Mesenchymal stem cell (in vitro differentiated cells and primary cell): ENCODE measurements around the gene DSCAML1.

Experiments used
- DNase-seq: peaks from one replicate; pipeline ENCODE4 v3.0.0-alpha.2; 2013
- H2AFZ ChIP-seq: one replicate; pipeline ENCODE4 v1.6.1; 2013; ENCODE audit warnings: low read depth, mild to moderate bottlenecking, control low read depth, inconsistent platforms, low read length, moderate library complexity
- H2AK5ac ChIP-seq: 2 replicates; pipeline ENCODE4 v1.6.1; 2013; ENCODE audit warnings: low read length, moderate library complexity, mild to moderate bottlenecking, inconsistent platforms; ENCODE audit not compliant: severe bottlenecking
- H2BK120ac ChIP-seq: one replicate; pipeline ENCODE4 v1.6.1; 2013; ENCODE audit warnings: low read depth, mild to moderate bottlenecking, inconsistent platforms, low read length, moderate library complexity
- H2BK12ac ChIP-seq, 2 experiments: one replicate each; pipeline ENCODE4 v1.6.1; 2013; ENCODE audit warnings: inconsistent platforms in 2 of 2, low read length in 2 of 2, mild to moderate bottlenecking in 2 of 2, moderate library complexity in 2 of 2, control low read depth in 1 of 2
- H2BK15ac ChIP-seq: one replicate; pipeline ENCODE4 v1.6.1; 2013; ENCODE audit warnings: mild to moderate bottlenecking, low read depth, inconsistent platforms; ENCODE audit not compliant: poor library complexity, severe bottlenecking
- H2BK5ac ChIP-seq: 2 replicates; pipeline ENCODE4 v1.6.1; 2013; ENCODE audit warnings: low read depth, mild to moderate bottlenecking, low read length, control low read depth, inconsistent platforms; ENCODE audit not compliant: poor library complexity, severe bottlenecking
- H3K14ac ChIP-seq, 2 experiments: one replicate each; pipeline ENCODE4 v1.6.1; 2013; ENCODE audit warnings: inconsistent platforms in 2 of 2, low read length in 2 of 2, control low read depth in 1 of 2, mild to moderate bottlenecking in 1 of 2, moderate library complexity in 1 of 2
- H3K18ac ChIP-seq, 2 experiments: one replicate each; pipeline ENCODE4 v1.6.1; 2013; ENCODE audit warnings: inconsistent platforms in 2 of 2, low read length in 2 of 2, control low read depth in 1 of 2, low read depth in 1 of 2, mild to moderate bottlenecking in 1 of 2
- H3K23ac ChIP-seq, 2 experiments: one replicate each; pipeline ENCODE4 v1.6.1; 2013; ENCODE audit warnings: inconsistent platforms in 2 of 2, low read length in 2 of 2, mild to moderate bottlenecking in 2 of 2, moderate library complexity in 2 of 2, control low read depth in 1 of 2
- H3K27ac ChIP-seq: 2 replicates; pipeline ENCODE4 v1.5.1; 2013; ENCODE audit warnings: mild to moderate bottlenecking, moderate library complexity, low read length, control low read depth, inconsistent platforms; ENCODE audit not compliant: poor library complexity, severe bottlenecking
- H3K27me3 ChIP-seq, 2 experiments: 2 replicates each; pipeline versions ENCODE4 v1.6.1 to v1.7.0; 2013; ENCODE audit warnings: low read length in 2 of 2, mild to moderate bottlenecking in 2 of 2, moderate library complexity in 2 of 2, control low read depth in 1 of 2, inconsistent platforms in 1 of 2; ENCODE audit not compliant: control insufficient read depth in 1 of 2, insufficient read depth in 1 of 2
- H3K36me3 ChIP-seq, 2 experiments: 2 replicates each; pipeline versions ENCODE4 v1.6.1 to v1.7.0; 2013; ENCODE audit warnings: low read length in 2 of 2, control low read depth in 1 of 2, inconsistent platforms in 1 of 2, low read depth in 1 of 2, mild to moderate bottlenecking in 1 of 2; ENCODE audit not compliant: insufficient read depth in 2 of 2, control insufficient read depth in 1 of 2
- H3K4ac ChIP-seq, 2 experiments: one replicate each; pipeline ENCODE4 v1.6.1; 2013; ENCODE audit warnings: inconsistent platforms in 2 of 2, low read length in 2 of 2, mild to moderate bottlenecking in 2 of 2, moderate library complexity in 2 of 2, control low read depth in 1 of 2, low read depth in 1 of 2
- H3K4me1 ChIP-seq: 2 replicates; pipeline ENCODE4 v1.6.1; 2013; ENCODE audit warnings: low read depth, low read length, control low read depth; ENCODE audit not compliant: control insufficient read depth, insufficient read depth
- H3K4me2 ChIP-seq: 2 replicates; pipeline ENCODE4 v1.6.1; 2013; ENCODE audit warnings: low read length, mild to moderate bottlenecking, inconsistent platforms; ENCODE audit not compliant: poor library complexity, severe bottlenecking
- H3K4me3 ChIP-seq, 2 experiments: 2 replicates each; pipeline versions ENCODE4 v1.5.1 to v1.7.0; 2013; ENCODE audit warnings: low read length in 2 of 2, mild to moderate bottlenecking in 2 of 2, control low read depth in 1 of 2, low read depth in 1 of 2; ENCODE audit not compliant: insufficient read depth in 1 of 2
- H3K79me1 ChIP-seq: replicated peaks from 2 replicates; pipeline ENCODE4 v1.6.1; 2013; ENCODE audit warnings: mild to moderate bottlenecking, control low read depth, low read length, inconsistent platforms; ENCODE audit not compliant: poor library complexity, severe bottlenecking
- H3K9ac ChIP-seq: 2 replicates; pipeline ENCODE4 v1.7.0; 2013; ENCODE audit warnings: mild to moderate bottlenecking, low read length, moderate library complexity
- H3K9me3 ChIP-seq: 2 replicates; pipeline ENCODE4 v1.7.0; 2013; ENCODE audit warnings: mild to moderate bottlenecking, low read length; ENCODE audit not compliant: control insufficient read depth
- H4K8ac ChIP-seq: one replicate; pipeline ENCODE4 v1.6.1; 2013; ENCODE audit warnings: inconsistent platforms, mild to moderate bottlenecking, low read length, moderate library complexity
- H4K91ac ChIP-seq: one replicate; pipeline ENCODE4 v1.6.1; 2013; ENCODE audit warnings: mild to moderate bottlenecking, low read length, inconsistent platforms
- WGBS: methylation state at CpG from one replicate; pipeline ENCODE4 v1.1.7; 2013; ENCODE audit warnings: mixed read lengths; 5-methylcytosine and 5-hydroxymethylcytosine counted together

The DSCAML1 gene

DNA sequence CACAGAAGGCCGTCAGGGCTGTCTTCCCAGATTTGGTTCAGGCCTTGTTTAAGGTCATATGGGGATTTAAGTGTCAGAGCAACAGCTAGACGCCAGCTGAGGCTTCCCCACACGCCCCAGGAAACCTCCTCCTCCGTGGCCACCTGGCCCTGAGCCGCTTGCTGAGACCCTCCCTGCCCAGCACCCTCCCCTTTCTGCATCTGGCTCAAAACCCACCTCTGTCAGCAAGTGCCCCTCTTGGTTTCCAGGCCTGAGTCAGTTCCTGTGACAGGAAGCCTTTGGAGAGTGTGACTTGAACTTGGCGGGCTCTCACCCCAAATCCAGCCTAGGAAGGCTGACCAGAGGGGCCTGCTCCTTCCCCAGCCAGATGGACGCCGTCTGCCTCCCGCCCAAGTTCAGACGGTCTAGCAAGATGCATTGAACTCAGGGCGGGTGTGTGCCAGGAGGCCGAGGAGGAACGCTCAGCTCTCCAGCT, 27.0 kb upstream of the DSCAML1 start:
- WGBS, result 27% methylated on average over 13 of the region's 13 CpGs
- Histone ChIP-seq H2BK12ac (peak overlapping the region; percentile 18 to 89), H3K9me3 (no peaks in the 10 kb centered on the region), H4K8ac (peak overlapping the region; percentile 93), H2AK5ac (peak overlapping the region; percentile 65), H3K9ac (peak overlapping the region; percentile 1), H3K4me2 (peak overlapping the region; percentile 26), H3K23ac (no peak overlapping the region), H3K14ac (no peak overlapping the region), H3K36me3 (peaks cover 0 to 31% of the 10 kb centered on the region in 2 experiments), H2BK120ac (no peak overlapping the region), H2AFZ (peak overlapping the region; percentile 47), H3K18ac (peak overlapping the region; percentile 72 to 77), H3K4me3 (peak overlapping the region in 1 of 2 experiments; percentile 54), H3K4me1 (peaks cover 68% of the 10 kb centered on the region), H3K27me3 (peaks cover 0 to 40% of the 10 kb centered on the region in 2 experiments), H2BK5ac (peak overlapping the region; percentile 63), H4K91ac (peak overlapping the region; percentile 79), H2BK15ac (no peak overlapping the region), H3K79me1 (no peaks in the 10 kb centered on the region), H3K4ac (peak overlapping the region; percentile 39 to 52), H3K27ac (peak overlapping the region; percentile 94)
- peak; percentile 57 for DNase-seq

DNA sequence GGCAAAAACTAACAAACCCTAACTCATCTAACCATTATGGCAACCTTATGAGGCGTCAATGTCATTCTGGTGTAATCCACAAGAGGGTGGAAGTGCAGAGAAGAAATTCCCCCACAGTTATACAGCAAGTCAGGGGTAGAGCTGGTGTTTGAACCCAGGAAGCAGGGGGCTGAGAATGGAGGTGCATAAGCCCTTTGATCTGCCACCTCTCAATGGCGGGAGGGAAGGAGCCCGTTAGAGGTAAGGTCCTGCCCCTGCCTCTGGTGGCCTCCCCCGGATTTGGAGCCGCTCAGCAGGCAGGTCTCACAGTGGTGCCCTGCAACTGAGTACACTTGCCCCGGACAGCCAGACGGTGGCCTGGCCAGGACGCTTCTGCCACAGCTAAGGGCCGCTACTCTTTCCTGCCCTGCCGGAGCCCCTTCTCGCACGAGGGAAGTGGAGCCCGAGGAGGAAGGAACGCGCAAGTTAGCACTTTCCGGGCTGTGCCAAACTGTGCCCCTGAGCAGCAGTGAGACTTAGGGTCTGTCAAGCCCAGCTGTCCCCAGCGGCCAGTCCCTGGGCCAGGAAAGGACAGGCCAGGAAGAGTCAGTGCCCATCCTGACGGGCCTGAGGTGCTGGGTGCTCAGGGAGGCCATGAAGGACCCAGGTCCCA, 26.4 kb upstream of the DSCAML1 start:
- peak overlapping the region in 1 of 2 experiments; percentile 54 for H3K4me3 ChIP-seq
- H2BK12ac ChIP-seq, result peak overlapping the region; percentile 0 to 66
- H2AK5ac ChIP-seq, result peak overlapping the region; percentile 65
- H3K23ac ChIP-seq, result no peak overlapping the region
- peak overlapping the region; percentile 30 for H3K4me2 ChIP-seq
- H3K79me1 ChIP-seq, result no peaks in the 10 kb centered on the region
- H3K27ac ChIP-seq, result peak overlapping the region; percentile 94
- H3K14ac ChIP-seq, result no peak overlapping the region
- peak overlapping the region; percentile 63 for H2BK5ac ChIP-seq
- no peaks in the 10 kb centered on the region for H3K9me3 ChIP-seq
- H2BK15ac ChIP-seq, result no peak overlapping the region
- H4K91ac ChIP-seq, result peak overlapping the region; percentile 79
- no peak overlapping the region for H2BK120ac ChIP-seq
- H3K9ac ChIP-seq, result no peak overlapping the region
- peaks cover 68% of the 10 kb centered on the region for H3K4me1 ChIP-seq
- 64% methylated on average over 17 of the region's 18 CpGs for WGBS
- peak overlapping the region; percentile 72 to 77 for H3K18ac ChIP-seq
- H3K36me3 ChIP-seq, result peaks cover 0 to 31% of the 10 kb centered on the region in 2 experiments
- peak overlapping the region; percentile 16 for H4K8ac ChIP-seq
- H3K27me3 ChIP-seq, result peaks cover 0 to 40% of the 10 kb centered on the region in 2 experiments
- no peak for DNase-seq
- no peak overlapping the region for H2AFZ ChIP-seq
- H3K4ac ChIP-seq, result peak overlapping the region in 1 of 2 experiments; percentile 6

DNA sequence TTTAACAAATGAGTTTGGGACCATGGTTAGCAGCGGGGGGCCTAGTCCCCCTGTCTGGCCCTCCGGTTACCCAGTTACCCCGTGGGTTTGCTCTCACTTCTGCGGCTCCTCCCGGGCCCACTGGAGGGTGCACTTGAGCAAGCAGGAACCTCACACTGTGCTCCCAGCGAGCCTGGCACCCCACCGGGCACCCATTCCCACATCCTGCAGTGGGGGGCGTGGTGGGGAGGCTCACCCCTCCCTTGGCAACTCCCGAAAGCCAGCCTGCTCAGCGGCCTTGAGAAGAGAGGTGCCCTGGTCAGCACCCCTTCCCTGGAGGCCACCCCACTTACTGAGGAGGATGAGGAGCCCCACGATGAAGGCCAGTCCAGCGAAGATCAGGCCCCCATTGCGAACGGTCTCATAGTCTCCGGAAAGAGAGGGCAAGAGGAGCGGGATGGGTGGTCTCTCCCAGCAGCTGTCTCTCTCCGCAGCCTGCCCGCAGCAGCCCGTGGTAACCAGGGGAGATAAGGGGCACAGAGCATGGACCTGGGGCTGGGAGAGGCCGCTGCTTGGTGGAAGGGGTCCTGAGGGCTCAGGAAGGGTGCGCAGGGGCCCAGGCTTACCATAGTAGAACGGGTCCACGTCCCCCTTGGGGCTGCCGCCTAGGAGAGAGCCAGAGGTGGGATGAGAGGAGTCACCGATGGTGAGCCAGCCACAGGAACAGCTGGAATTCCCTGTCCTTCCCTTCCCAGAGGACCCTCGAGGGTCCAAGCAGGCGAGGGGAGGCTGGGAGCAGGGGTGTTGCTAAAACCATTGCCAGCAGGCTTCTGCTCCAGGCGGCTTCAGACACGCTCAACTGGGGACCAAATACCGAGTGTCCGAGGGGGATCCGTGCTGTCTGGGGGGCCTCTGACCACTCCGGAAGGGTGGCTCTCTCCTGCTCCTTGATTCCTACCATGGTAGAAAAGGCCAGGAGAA, 25.3 kb upstream of the DSCAML1 start:
- H2AK5ac ChIP-seq, result peak overlapping the region; percentile 55

More for the DNA sequence above, 25.3 kb upstream of the DSCAML1 start:
- H3K18ac ChIP-seq, result no peak overlapping the region
- no peak overlapping the region for H3K4ac ChIP-seq
- peak overlapping the region; percentile 31 for H2BK15ac ChIP-seq
- H2BK12ac ChIP-seq, result no peak overlapping the region
- no peak overlapping the region for H2AFZ ChIP-seq
- H2BK5ac ChIP-seq, result peak overlapping the region; percentile 54
- H3K4me3 ChIP-seq, result peak overlapping the region in 1 of 2 experiments; percentile 53
- 78% methylated on average over 33 of the region's 33 CpGs for WGBS
- peaks cover 66% of the 10 kb centered on the region for H3K4me1 ChIP-seq
- no peak overlapping the region for H3K23ac ChIP-seq
- no peaks in the 10 kb centered on the region for H3K79me1 ChIP-seq
- H3K27me3 ChIP-seq, result peaks cover 0 to 29% of the 10 kb centered on the region in 2 experiments
- H3K27ac ChIP-seq, result peak overlapping the region; percentile 94
- DNase-seq, result no peak
- no peak overlapping the region for H3K14ac ChIP-seq
- no peaks in the 10 kb centered on the region for H3K9me3 ChIP-seq
- H4K8ac ChIP-seq, result no peak overlapping the region
- peaks cover 0 to 31% of the 10 kb centered on the region in 2 experiments for H3K36me3 ChIP-seq
- no peak overlapping the region for H3K9ac ChIP-seq
- no peak overlapping the region for H2BK120ac ChIP-seq
- peak overlapping the region; percentile 30 for H3K4me2 ChIP-seq
- H4K91ac ChIP-seq, result no peak overlapping the region
